GM18505 (cell line): ENCODE data around the gene RAB6B.
A peak's percentile ranks its signal among the peaks of the same experiment; 100 is the strongest.

ENCODE experiments used
- ATAC-seq: cut with Tn5 transposase; IDR thresholded peaks from one replicate; pipeline ENCODE4 v1.9.1; 2021; ENCODE audit not compliant: unreplicated experiment
- POLR2A ChIP-seq: IDR thresholded peaks from 4 replicates; pipeline ENCODE4 v1.6.1; 2011; ENCODE audit warnings: borderline replicate concordance; ENCODE audit not compliant: insufficient read depth, insufficient read length; ENCODE audit errors: extremely low read depth

Gene RAB6B

DNA sequence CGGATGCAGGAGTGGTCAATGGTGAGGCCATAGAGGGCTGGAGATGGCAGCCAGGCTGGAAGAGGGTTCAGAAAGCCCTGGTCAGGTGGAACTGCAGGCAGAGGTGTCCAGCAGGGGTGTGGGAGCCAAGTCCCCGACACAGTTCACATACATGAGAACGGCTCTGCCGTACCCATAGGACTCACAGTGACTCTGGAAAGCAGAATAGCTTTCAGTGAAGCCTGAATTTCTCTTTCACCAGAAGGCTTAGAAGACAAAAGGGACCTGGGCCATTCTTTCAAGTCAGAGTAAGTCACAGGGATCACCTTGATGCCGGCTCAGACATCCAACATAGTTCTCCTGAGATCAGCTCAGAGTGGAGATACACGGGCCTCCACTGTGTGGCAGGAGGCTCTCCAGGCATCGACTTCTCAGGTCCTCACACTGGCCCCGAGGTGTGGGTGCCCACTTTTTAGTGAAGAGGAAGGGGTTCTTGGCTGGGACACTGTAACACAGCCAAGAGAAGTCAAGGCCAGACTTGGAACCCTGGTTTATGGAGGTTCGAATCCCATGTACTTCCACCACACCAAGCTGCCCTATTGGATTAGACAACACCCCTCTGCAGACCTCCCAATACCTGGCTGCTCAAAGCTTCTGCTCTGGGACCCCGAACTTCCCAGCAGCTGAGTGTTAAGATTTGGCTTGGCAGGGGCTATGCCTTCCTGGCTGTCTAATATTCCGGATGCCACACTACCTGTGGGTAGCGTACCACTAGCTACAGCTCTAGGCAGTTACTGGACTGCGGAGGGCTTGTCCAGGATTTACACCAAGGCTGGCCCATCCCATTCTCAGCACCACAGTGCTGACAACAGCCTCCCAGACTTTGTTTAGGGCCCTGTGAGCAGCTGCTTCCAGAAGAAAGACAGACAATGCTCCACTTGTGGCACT lies 40.4 kb upstream of the RAB6B start:
- TF ChIP-seq POLR2A, result no peak
- ATAC-seq, result no peak

DNA sequence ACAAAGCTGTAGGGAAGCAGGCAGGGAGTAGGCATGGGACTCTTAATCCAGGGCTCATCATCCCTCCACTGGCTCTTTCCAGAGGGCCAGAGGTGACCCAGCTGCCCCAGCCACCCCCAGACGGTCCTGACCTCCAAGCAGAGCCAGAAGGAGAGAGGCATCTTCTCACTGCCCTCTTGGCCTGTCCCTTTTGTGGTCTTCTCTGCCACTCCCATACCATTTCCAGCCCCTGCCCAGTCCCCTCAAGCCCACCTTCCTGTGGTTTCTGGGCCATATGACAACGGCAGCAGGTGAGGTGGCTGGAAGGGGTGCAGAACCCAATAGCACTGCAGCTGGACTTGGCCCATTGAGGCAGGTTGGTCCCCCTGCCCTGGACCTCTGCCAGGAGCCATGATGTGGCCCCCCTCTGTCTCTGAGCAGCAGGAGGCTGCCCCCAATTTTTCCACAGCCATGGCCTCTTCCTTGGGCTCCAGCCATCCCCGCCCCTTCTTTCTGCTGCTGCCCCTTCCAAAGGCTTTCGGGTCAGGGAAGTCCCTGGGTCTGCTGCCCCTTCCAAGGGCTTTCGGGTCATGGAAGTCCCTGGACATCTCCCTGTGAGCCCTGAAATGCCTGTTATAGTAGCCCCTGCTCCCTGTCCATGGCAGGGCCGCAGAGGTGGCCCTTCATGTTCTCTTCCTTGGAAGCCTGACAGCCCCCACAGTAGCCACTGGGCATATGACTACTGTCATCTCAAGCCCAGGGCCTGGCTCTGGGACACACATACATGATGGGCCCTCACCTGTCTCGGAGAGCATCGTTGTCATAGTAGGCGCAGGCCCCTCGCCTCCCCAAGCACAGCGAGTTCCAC lies 39.5 kb upstream of the RAB6B start:
- ATAC-seq, result no peak
- no peak for TF ChIP-seq POLR2A

DNA sequence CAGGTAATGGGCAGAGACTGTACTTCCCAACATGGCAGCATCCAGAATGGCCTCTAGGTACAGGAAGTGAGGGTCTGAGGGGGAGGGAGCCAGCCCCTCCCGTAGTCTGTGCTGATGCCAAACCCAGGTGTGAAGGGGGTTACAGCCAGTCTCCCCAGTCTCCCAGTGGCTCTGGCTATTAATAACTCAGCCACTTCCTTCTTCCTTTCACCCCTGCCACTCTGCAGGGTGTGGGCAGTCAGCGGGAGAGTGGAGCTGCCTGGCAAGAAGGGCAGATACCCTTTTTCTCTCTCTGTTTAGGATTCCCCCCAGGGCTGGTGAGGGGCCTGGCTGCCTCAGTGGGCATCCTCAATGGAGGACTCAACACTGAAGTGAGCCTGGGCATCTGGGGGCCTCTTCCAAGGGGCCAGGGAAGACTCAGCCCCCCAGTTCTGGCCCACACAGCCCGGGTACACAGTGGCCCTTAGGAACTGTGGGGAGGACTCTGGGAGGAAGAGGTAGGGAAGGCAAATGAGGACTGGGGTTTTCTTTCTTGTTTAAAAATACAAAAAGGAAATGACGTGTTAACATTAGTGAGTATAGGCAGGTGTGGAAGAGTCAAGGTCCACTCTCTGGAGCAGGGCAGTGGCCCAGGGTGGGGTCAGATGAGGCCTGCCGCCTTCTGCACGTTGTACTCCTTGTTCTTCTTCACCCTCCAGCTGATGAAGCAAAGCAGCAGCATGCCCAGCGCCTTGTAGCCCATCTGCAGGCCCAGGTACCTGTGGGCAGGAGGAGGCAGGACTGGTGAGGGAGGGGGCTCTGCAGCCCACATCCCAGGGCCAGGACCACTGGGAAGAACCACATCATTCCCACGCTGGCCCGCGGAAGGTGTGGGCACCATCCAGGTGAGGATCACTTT lies 38.6 kb upstream of the RAB6B start:
- TF ChIP-seq POLR2A, result no peak
- no peak for ATAC-seq

DNA sequence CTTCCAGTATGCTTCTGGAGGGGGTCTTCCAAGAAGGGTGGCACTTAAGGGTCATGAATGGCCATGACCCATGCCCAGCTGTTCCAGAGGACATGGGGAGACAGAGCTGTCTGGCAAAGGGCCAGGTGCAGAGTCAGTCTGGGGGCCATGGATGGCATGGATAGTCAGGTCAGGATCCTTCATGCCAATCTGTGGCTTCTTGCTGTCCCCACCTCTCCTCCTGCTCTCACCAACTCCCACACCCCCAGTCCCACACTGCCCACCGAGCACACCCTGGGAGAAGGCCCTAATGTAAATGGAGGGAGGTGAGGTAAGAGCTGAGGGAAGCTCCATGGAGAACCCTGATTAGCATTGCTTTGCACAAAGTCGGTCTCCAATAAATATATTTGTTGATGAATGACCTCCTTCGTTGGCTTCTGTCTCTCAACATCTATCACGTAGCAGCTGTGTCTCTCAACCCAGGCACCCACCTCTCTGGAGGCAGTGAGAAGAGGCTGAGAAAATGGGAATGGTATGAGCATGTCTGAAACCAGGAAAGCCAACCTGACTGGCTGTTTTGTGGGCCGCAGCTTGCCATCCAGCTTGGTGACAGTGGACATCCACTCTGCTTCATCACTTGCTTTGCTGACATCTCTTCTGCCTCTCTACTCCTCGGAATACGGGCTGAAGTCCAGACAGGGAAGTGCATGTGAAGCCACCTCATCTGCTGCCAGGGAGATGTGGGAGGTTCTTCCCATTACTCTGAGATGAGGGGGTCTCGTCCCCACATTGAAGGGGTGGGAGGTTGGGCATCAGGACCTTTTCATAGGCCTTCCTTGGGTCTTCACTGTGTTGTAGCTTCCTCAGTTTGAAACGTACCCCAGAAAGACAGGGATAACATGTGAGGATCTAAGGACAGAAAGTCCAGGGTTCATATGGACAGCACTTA lies 37.7 kb upstream of the RAB6B start:
- no peak for ATAC-seq

DNA sequence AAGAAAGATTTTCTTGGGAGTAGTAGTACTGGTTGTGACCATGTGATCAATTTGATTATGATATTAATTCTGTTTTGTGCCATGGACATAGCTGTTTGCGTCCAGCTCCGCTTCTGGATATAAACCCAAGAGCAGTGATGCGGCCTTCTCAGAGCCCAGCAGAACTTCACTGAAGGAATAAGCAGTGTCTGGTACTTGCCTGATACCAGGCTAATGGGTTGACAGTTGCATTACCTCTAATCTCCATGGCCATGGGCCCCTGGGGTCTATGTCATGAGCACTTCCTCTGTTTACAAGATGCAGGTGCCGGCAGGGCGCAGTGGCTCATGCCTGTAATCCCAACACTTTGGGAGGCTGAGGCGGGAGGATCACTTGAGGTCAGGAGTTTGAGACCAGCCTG lies 36.3 kb upstream of the RAB6B start:
- no peak for TF ChIP-seq POLR2A
- ATAC-seq, result no peak

More for the DNA sequence above, 37.7 kb upstream of the RAB6B start:
- TF ChIP-seq POLR2A, result no peak

DNA sequence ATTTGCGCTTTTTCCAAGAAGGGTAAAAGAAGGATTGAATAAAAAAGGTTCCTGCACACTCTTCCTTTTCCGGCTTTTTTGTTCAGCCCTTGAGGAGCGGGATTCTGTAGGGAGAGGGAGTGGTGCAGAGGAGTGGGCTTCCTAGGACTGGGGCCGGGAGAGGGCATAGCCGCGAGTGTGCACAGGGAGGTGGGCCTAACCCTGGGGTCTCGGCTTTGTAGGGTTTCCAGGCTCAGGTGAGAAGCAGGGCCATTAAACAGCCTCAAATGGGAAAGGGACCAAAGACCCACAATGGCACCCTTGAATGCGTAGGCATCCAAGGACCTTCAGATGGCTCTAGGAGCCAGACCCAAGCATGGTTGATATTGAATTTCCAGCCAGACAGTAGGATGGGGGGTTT lies 35.4 kb upstream of the RAB6B start:
- TF ChIP-seq POLR2A, result no peak
- ATAC-seq, result no peak

DNA sequence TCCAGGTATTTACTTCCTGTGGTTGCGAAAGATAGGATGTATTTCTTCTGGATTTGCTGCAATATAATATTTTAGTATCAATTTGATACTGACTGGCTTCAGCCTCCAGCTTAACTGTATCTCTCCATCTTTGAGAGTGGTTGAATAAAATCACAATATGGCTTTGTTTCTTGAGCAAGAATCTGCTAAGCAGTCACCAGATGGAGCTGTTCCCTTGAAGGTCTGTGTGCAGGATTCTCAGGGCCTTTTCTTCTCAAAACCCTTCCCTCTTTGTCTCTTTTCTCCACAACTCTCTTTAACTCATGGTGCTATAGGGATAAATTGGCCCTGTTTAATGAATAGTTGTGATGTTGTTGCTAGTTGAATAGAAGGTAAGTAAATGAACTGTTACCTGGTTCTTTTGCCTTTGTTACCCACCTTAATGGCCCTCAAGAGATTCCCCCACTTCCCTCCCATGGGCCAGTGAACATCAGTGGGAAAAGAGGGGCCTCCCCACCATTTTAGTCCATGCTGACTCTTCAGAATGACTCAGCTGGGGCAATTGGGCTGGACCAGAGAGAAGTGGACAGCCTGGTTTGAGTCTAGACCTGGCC lies 34.8 kb upstream of the RAB6B start:
- TF ChIP-seq POLR2A, result no peak
- no peak for ATAC-seq

DNA sequence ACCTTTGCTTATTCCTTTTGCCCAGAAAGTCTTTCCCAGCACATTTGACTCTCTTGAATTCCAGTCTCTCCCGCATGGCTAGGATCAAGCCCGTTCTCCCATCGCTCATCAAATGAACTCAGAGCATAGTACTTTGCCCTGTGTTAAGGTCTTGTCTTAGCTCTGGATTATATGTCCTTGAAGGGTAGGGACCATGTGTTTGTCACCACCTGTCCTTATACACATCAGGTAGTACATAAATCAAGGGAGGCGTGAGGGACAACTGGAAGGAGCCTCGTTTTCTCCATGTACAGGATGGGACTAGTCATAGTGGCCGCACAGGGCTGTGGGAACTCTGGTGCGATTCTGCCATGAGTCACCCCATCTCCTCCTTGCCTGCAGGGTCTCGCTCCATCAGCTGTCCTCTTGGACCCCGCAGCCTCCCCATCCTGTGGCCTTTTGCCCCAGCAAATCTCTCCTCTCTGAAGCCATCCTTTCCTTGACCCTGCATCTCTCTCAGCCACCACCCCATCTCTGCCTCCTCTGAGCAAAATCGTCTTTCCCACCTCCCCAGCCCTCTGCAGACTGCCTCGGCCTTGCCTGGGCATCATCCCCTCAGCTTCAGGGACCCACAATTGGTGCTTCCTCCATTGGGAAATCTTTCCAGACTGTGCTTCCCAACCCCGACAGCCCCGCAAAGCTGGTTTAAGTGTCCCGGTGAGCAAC lies 33.4 kb upstream of the RAB6B start:
- TF ChIP-seq POLR2A, result no peak
- ATAC-seq, result no peak

DNA sequence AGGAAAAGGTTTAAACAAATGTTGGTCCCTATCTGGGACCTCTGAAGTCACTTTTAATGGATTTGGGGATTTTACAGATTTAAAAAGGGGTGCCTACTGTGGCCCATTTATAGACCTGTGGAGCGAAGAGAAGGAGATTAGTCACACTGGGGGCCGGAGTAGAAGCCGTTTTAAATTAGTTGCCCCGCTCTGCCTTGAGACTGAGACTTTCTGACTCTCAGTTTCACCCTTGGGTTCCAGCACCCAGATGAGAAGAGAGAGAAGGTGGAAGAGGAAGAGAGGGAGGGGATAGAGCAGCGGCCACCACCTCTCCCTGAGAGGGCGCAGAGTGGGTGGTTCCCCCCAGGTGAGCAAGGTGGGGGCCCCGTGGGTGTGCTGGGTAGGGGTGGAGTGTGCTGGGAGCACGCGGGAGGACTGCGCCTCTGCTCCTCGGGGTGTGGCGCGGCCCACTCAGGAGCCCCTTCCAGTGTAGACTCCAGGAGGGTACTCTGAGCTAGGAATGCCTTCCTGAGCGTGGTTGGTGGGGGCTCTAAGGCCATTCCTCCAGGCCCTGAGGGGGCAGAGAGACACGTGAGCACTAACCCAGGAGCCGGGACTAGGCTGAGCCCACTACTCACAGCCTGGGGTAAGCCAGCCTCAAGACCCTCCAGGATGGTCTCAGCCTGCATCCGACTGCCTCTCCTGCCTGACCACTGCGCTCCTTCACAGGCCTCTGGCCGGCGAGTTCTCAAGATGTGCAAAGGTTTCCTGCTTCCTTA lies 32.6 kb upstream of the RAB6B start:
- no peak for ATAC-seq
- TF ChIP-seq POLR2A, result no peak

DNA sequence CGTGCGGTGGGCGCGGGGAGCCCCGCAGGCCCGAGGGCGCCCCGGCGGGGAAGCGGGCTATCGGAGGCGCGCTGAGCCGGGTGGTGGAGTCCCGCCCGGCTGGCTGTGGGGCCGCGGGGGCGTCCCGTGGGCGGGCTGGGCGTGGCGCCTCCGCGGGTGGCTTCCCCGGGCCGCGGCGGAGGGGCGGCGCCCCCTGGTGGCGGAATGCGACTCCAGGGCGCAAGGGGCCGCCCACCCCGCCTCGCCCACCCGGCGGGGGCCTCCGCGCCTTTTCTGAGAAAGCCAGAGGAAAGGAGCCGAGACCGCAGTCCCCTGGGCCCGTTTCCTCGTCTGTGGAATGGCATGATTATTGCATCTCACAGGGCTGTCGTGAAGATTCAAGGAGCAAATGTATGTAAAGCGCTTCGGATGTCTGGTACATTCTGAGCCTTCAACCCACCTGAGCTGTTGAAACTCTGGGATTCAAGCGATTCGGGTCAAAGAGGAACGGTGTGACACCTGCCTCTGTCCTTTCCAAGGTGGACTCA lies 31.9 kb upstream of the RAB6B start:
- ATAC-seq, result peak; percentile 69
- no peak for TF ChIP-seq POLR2A
